HG02763 (cell line): ENCODE results near the gene PSMD1.
"Not testable (repeated sequence)": the region's sequence is repeated elsewhere in the genome, so short reads cannot be mapped to it uniquely, and the experiment has no call there.

ENCODE experiments used
- ATAC-seq: cut with Tn5 transposase; IDR thresholded peaks from one replicate; pipeline ENCODE4 v1.9.1; 2021; ENCODE audit warnings: mild to moderate bottlenecking, moderate library complexity; ENCODE audit not compliant: unreplicated experiment

The PSMD1 gene

GRCh38 chr2:231140808-231141207 is 84.1 kb downstream of the PSMD1 start:
- not testable (repeated sequence) for ATAC-seq

GRCh38 chr2:231144896-231145295 is 88.2 kb downstream of the PSMD1 start:
- ATAC-seq, result no peak

GRCh38 chr2:231146665-231147064 is 90.0 kb downstream of the PSMD1 start:
- ATAC-seq, result no peak

- no peak for ATAC-seq
Measured at GRCh38 chr2:231152800-231153557, 96.3 kb downstream of the PSMD1 start.

DNA sequence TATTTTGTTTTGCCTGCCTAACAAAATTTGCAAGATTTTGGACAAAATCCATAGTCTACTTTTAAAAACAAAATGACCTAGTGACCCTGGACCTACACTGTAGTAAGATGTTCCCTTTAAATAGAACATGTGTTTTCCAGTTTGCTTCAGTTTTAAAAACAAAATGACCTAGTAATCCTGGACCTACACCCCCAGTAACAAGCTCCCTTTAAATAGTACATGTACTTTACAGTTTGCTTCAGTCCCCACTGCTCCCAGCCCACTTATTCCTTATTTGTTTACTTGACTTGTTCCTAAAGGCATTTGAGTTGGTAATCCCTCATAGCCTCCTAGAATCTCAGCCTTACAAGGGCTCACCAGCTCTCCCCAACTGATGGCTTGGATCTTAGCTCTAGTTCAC is 102.6 kb downstream of the PSMD1 start:
- no peak for ATAC-seq

- no peak for ATAC-seq
Measured at GRCh38 chr2:231160701-231161100, 104.0 kb downstream of the PSMD1 start.

DNA sequence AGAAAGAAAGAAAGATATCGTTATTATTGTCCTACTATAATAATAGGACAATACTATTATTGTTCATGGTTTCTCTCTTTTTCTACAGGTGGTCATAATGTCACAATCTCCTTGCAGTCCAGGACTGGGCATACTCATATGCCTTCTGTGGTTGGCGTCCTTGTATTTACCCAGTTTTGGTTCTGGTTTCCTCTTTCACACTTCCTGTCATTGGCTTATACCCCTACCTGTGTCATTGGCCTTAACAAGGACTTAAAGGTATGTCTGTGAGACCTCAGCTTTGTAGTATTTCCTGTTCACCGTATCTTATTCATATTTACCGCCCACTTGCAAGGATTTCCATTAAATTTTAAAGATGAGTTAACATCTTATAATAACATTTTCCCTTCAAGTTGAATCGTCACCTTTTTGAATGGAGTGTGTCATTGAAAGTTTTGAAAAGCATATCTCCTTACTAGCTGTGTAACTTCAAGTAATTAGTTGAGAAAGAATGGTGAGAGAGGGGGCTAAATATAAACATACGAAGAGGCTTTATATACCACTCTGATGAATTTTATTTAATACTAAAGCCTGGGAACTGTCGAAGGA is 104.7 kb downstream of the PSMD1 start:
- no peak for ATAC-seq

GRCh38 chr2:231161877-231162329 is 105.2 kb downstream of the PSMD1 start:
- no peak for ATAC-seq

GRCh38 chr2:231163011-231163410 is 106.3 kb downstream of the PSMD1 start:
- ATAC-seq, result no peak

- no peak for ATAC-seq
Measured at GRCh38 chr2:231163414-231164095, 106.9 kb downstream of the PSMD1 start.

GRCh38 chr2:231167745-231168459 is 111.2 kb downstream of the PSMD1 start:
- ATAC-seq, result no peak

- ATAC-seq, result no peak
Measured at GRCh38 chr2:231168460-231169139, 111.9 kb downstream of the PSMD1 start.

DNA sequence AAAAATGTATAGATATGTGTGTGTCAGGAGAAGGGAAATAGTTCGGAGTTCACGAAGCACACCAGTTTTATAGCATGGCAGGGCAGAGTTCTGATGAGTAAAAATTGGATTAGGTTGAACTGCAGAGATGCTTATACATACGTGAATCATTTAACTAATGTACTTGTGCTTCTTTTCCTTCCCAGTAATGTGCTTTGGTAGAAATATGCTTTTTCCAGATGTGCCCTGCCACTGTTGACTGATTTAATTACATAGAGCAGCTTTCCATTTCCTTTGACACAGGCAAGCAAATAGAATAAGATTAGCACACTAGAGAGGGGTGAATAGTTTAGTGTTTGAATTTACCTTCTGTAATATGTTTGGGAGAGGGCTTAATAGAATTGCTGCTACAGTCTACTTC is 112.8 kb downstream of the PSMD1 start:
- no peak for ATAC-seq

DNA sequence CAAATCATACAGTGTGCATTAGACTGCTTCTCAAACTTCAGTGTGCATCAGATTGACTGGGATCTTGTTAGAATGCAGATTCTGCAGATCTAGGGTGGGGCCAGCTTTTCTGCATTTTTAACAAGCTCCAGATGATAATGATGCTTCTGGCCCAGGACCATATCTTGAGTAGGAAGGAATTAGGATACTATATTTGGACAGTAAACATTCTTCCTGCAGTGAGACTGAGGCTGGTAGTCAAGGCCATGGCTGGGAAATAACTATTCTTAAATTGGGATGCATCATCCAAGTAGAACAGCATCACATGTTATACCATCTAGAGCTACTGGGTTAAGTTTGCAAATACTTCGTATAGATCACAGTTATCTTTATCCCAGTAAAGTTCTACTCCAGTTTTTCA is 113.4 kb downstream of the PSMD1 start:
- no peak for ATAC-seq

DNA sequence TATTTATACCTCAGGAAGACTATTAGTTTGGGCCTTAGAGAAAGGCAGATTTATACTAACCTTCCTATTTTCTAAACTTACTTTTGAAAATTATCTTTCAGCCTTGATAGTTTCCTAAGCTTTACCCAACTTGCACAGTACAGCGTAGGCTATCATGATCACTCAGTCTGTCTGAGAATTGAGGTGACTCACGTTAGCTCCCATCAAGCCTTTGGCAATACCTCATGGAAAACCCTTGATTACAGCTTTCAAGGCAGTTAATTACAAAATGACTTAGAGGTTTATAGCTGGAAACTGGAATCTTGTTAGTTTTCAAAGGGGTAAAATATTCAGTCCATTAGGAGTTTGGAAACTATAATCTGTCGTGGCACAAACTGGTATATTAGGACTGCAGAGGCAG is 115.4 kb downstream of the PSMD1 start:
- no peak for ATAC-seq

- no peak for ATAC-seq
Measured at GRCh38 chr2:231174211-231174651, 117.6 kb downstream of the PSMD1 start.

DNA sequence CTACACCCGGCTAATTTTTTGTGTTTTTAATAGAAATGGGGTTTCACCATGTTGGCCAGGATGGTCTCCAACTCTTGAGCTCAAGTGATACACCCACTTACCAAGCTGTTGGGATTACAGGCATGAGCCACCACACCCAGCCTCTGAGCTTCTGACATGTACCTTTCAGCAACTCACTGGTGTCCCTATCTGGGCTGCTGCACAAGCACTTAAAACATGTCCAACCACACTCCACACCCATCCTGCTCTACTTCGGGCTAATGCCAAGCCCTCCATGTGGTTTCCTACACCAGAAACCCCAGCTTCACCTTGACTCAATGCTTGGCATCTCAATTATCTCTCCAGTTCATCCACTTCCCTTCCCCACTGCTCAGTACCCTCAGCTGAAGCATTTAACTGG is 119.4 kb downstream of the PSMD1 start:
- no peak for ATAC-seq

DNA sequence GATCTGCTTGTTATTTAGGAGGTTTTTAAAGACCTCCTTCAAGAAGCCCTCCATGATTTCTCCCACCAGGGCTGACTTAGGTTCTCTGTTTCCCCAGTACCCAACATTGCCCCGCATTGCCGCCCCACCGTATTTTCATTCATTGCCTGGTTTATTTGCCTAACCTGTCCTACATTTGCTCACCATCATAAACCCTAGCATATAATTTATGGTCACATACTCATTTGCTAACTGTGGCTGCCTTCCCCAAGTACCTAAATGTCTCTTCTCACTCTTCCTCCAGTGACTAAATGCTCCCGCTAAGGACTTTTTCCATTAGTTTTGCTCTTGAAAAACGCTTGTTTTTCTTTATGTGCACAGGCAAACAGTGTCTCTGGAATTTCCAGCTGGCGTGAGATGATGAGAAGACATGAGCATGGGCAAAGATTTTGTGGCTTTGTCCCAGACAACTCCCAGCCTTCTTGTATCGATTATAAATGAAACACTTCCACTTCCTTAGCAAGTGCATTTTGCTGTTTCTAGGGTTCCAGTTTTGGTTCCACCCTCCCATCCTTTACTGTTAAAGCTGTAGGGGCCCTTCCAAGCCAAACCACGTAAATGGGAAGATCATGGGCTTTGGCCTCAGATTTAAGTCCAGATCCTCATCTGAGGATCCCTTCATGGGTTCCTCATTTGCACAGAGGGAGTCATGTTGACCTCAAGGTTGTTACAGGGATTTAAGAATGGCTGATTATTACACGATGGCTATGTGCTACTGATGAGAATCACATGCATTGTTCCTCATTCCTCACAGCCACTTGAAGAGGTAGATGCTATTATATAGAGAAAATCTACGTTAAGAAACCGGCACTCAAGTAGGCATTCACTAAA is 120.7 kb downstream of the PSMD1 start:
- no peak for ATAC-seq

DNA sequence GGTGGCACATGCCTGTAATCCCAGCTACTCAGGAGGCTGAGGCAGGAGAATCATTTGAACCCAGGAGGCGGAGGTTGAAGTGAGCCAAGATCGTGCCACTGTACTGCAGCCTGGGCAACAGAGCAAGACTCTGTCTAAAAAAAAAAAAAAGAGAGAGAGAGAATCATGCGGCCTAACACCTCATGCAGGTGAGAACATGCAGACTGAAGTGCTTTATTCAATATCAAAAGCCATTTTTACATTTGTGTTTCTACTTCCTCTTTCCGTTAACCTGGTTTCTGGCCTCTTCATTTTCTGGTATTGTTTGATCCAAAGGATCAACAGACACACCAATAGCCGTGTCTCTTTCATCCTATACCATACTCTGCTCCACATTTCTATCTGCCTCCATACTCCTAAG is 122.1 kb downstream of the PSMD1 start:
- not testable (repeated sequence) for ATAC-seq
